Vagina (tissue), 2 donors: ENCODE data around the gene ROCK2. TPM values are rescaled to one million over a fixed set of nuclear protein-coding genes. Genes with fewer than 3 reads are reported as not detected.

Source experiments
- DNase-seq, 2 donors: peaks; one replicate each; pipeline ENCODE4 v3.0.0-alpha.2; 2017; ENCODE audit errors: extremely low spot score in 2 of 2
- H3K27ac ChIP-seq: fragments of 200-600 bp; sonication (generic); one replicate; pipeline ENCODE4 v1.5.1; 2019
- H3K27me3 ChIP-seq: fragments of 200-600 bp; sonication (generic); one replicate; pipeline ENCODE4 v1.5.1; 2019
- H3K36me3 ChIP-seq, 2 donors: fragments of 200-600 bp; sonication (generic); one replicate each; pipeline ENCODE4 v1.5.1; 2017 to 2019
- H3K4me1 ChIP-seq: fragments of 200-600 bp; sonication (generic); one replicate; pipeline ENCODE4 v1.5.1; 2019
- H3K4me3 ChIP-seq, 2 donors: fragments of 200-600 bp; sonication (generic); 1 replicate in 1 of 2; 2 replicates in 1 of 2; pipeline ENCODE4 v1.5.1; 2016 to 2019
- H3K9me3 ChIP-seq: fragments of 200-600 bp; sonication (generic); one replicate; pipeline ENCODE4 v1.5.1; 2019
- POLR2A ChIP-seq, 2 donors: fragments of 450-650 bp; IDR thresholded peaks; one replicate each; pipeline ENCODE4 v1.6.1; 2017; ENCODE audit warnings: antibody characterized with exemption in 2 of 2, mild to moderate bottlenecking in 2 of 2, moderate library complexity in 2 of 2
- POLR2AphosphoS5 ChIP-seq, 2 donors: sonication (generic); formaldehyde crosslinking; IDR thresholded peaks; one replicate each; pipeline ENCODE4 v1.9.0; 2017; ENCODE audit warnings: antibody characterized with exemption in 2 of 2, mild to moderate bottlenecking in 2 of 2, low read depth in 1 of 2; ENCODE audit not compliant: insufficient read depth in 1 of 2
- intact Hi-C: fragments of 100-400 bp; cut with DNase I; formaldehyde crosslinking; loops from one replicate; pipeline ENCODE4 v1.15.1; 2023
- total RNA-seq: library from RNA; depleted of rRNA; stranded (reverse); fragments of >200 nt; gene quantifications from one replicate; pipeline ENCODE4 v1.2.3, GENCODE V29; 2016
- TF ChIP-seq, protein P1 (sequence below), 3 experiments: fragments of 450-650 bp in 2 of 3; fragments of 200-600 bp in 1 of 3; sonication (generic) in 1 of 3; IDR thresholded peaks; one replicate each; pipeline ENCODE4 v1.5.1; 2017 to 2019; ENCODE audit warnings: antibody characterized with exemption in 3 of 3, mild to moderate bottlenecking in 2 of 3, moderate library complexity in 2 of 3

The ROCK2 gene
- total RNA-seq, 1 donor from 2014 or later: 49.4 TPM

DNA sequence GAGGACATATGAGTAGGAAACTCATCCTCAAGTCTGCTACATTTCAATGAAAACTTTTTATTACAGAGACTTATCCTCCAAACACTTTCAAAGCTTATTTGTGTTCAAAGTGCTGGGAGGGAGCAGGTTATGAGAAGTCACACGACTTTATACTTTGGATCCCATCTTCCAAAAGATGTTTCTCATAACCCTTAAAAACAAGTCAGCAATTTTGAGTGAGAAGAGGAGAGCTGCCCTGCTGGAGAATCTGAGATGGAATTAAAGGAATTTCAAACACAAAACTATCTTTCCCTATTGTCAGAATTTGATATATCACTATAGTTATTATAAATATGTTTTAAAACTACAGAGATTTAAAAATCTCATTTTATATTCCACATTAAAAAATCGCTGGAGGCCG lies 45.8 kb downstream of the ROCK2 start:
- no peak overlapping the region for H3K27ac ChIP-seq

DNA sequence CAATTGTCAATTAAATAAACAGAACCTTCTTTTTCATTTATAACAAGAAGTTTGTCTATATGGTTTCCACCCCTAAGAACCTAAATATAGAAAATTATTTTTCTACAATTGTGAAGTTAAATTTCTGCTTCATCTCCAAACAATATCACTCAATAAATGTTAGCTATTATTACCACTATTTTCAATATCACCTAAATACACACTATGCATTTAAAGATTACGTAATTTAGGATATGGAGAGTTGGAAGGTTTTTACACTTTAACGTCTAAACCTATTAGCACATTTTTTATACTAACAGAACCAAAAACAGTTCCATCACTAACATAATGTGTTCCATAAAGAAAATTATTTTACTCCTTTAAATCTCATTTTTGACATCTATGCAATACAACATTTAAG lies 48.0 kb downstream of the ROCK2 start:
- no peak for DNase-seq
- Histone ChIP-seq H3K27me3 (no peaks in the 10 kb centered on the region), H3K4me3 (no peak overlapping the region), H3K4me1 (peaks cover 31% of the 10 kb centered on the region), H3K9me3 (no peaks in the 10 kb centered on the region), H3K27ac (no peak overlapping the region), H3K36me3 (no peaks in the 10 kb centered on the region)
- TF ChIP-seq POLR2A (IDR thresholded peaks at IDR 0.05) (no peak), POLR2AphosphoS5 (IDR thresholded peaks at IDR 0.05; ENCODE audit: insufficient read depth in 1 of 2, low read depth in 1 of 2) (no peak)
- TF ChIP-seq, protein P1, sequence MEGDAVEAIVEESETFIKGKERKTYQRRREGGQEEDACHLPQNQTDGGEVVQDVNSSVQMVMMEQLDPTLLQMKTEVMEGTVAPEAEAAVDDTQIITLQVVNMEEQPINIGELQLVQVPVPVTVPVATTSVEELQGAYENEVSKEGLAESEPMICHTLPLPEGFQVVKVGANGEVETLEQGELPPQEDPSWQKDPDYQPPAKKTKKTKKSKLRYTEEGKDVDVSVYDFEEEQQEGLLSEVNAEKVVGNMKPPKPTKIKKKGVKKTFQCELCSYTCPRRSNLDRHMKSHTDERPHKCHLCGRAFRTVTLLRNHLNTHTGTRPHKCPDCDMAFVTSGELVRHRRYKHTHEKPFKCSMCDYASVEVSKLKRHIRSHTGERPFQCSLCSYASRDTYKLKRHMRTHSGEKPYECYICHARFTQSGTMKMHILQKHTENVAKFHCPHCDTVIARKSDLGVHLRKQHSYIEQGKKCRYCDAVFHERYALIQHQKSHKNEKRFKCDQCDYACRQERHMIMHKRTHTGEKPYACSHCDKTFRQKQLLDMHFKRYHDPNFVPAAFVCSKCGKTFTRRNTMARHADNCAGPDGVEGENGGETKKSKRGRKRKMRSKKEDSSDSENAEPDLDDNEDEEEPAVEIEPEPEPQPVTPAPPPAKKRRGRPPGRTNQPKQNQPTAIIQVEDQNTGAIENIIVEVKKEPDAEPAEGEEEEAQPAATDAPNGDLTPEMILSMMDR (IDR thresholded peaks at IDR 0.05): no peak
- intact Hi-C loops: no loop called here

More for the DNA sequence above, 45.8 kb downstream of the ROCK2 start:
- H3K27me3 ChIP-seq: no peaks in the 10 kb centered on the region
- no peak overlapping the region for H3K4me3 ChIP-seq
- no peaks in the 10 kb centered on the region for H3K9me3 ChIP-seq
- TF ChIP-seq POLR2A (IDR thresholded peaks at IDR 0.05): no peak
- TF ChIP-seq, protein P1 (IDR thresholded peaks at IDR 0.05): no peak
- TF ChIP-seq POLR2AphosphoS5 (IDR thresholded peaks at IDR 0.05; ENCODE audit: insufficient read depth in 1 of 2, low read depth in 1 of 2): no peak
- DNase-seq: no peak
- intact Hi-C loops: no loop called here
- H3K36me3 ChIP-seq: no peaks in the 10 kb centered on the region
- H3K4me1 ChIP-seq: peaks cover 31% of the 10 kb centered on the region

DNA sequence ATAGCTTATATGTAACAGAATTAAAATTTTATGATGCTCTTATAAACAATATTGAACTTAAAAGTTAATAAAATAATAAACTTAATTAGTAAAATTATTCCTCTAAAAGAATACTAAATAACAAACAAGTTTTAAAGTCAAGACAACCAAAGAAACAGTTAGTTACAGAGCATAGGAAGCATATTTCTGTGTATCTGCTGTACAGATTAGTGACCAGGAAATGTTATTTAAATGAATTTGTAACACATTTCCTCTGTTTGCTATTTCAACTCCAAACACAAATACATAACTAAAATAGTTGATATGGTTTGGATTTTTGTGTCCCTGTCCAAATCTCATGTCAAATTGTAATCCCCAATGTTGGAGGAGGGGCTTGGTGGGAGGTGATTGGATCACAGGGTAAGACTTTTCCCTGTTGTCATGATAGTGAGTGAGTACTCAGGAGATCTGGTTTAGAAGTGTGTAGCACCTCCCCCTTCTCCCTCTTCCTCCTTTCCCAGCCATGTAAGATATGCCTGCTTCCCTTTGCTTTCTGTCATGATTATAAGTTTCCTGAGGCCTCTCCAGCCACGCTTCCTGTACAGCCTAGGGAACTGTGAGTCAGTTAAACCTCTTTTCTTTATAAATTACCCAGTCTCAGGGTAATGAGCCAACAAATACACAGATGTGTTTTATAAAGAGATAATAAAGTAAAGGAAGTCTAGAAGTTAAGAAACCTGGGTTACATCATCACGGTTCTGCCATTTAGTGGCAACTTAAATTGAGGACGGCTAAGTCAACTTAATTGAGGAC lies 51.8 kb downstream of the ROCK2 start:
- DNase-seq: no peak
- Histone ChIP-seq H3K4me1 (peaks cover 37% of the 10 kb centered on the region), H3K27me3 (no peaks in the 10 kb centered on the region), H3K36me3 (no peaks in the 10 kb centered on the region), H3K9me3 (no peaks in the 10 kb centered on the region), H3K4me3 (no peak overlapping the region), H3K27ac (no peak overlapping the region)
- TF ChIP-seq POLR2AphosphoS5 (IDR thresholded peaks at IDR 0.05; ENCODE audit: insufficient read depth in 1 of 2, low read depth in 1 of 2) (no peak), POLR2A (IDR thresholded peaks at IDR 0.05) (no peak)
- TF ChIP-seq, protein P1 (IDR thresholded peaks at IDR 0.05): no peak
- intact Hi-C loops: no loop called here

DNA sequence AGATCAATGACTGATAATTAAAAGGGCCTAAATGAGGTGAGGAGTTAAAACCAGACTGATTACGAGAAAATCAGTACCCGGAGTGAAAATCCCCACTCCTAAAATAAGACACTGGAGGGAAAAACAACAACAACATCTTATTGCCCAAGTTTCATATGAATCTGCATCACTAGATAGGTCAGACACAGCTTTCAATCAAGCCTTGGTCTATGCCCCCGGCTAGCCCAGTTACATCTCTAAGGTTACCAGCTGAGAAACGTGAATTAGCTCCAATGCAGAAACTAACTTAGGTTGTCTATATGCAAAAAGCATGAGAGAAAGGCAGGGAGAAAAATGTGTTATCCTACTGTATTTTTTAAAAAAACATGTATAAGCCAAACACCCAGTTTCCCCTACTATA lies 53.7 kb downstream of the ROCK2 start:
- Histone ChIP-seq H3K4me3 (no peak overlapping the region), H3K36me3 (peaks cover 0 to 5% of the 10 kb centered on the region in 2 donors), H3K27me3 (no peaks in the 10 kb centered on the region), H3K4me1 (peaks cover 35% of the 10 kb centered on the region), H3K27ac (no peak overlapping the region), H3K9me3 (no peaks in the 10 kb centered on the region)
- intact Hi-C loops: no loop called here
- DNase-seq: no peak
- TF ChIP-seq POLR2AphosphoS5 (IDR thresholded peaks at IDR 0.05; ENCODE audit: insufficient read depth in 1 of 2, low read depth in 1 of 2): no peak
- TF ChIP-seq, protein P1 (IDR thresholded peaks at IDR 0.05): no peak
- no peak for TF ChIP-seq POLR2A (IDR thresholded peaks at IDR 0.05)

DNA sequence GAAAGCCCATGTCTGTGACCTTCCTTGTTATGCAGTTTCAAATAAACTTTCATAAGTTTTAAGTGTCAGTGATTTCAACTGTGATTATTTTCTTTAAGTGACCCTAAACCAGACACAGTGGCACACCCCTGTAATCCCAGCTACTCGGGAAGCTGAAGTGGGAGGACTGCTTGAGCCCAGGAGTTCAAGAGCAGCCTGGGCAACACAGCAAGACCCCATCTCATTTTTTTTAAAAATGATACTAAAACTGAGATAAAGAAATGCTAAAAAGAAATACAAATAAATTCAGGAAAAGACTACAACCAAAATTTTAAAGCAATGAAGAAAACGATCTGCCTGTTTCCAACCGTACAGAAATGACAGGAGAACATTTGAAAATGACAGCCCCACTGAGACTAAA lies 54.2 kb downstream of the ROCK2 start:
- H3K4me3 ChIP-seq: no peak overlapping the region
- H3K27me3 ChIP-seq: no peaks in the 10 kb centered on the region
- no peak for DNase-seq
- intact Hi-C loops: no loop called here
- peaks cover 0 to 10% of the 10 kb centered on the region in 2 donors for H3K36me3 ChIP-seq
- H3K9me3 ChIP-seq: no peaks in the 10 kb centered on the region
- H3K27ac ChIP-seq: no peak overlapping the region
- H3K4me1 ChIP-seq: peaks cover 31% of the 10 kb centered on the region
- TF ChIP-seq, protein P1 (IDR thresholded peaks at IDR 0.05): no peak
